H1 (cell line): Measurements from ENCODE around the gene COBLL1. TPM values are rescaled to one million over a fixed set of nuclear protein-coding genes. Genes with fewer than 3 reads are reported as not detected.

Experiments used
- CTCF ChIA-PET: fragments of 300-600 bp; sonication (Branson Sonifier 250); formaldehyde crosslinking; loops from one replicate; lab custom pipeline; 2021; ENCODE audit not compliant: partially characterized antibody; lab: Charles Lee
- POLR2A ChIA-PET: fragments of 300-600 bp; sonication (Branson Sonifier 250); formaldehyde crosslinking; loops from one replicate; lab custom pipeline; 2021; ENCODE audit warnings: inconsistent platforms; ENCODE audit not compliant: partially characterized antibody; lab: Charles Lee
- DNase-seq, 2 experiments: peaks; one replicate each; pipeline versions ENCODE4 v3.0.0 to v3.0.0-alpha.2; 2010 to 2022; ENCODE audit warnings: low spot score in 2 of 2, low read depth in 1 of 2, mixed read lengths in 1 of 2
- FAIRE-seq: peaks from 2 replicates; lab custom pipeline; 2011; peaks lifted over from hg19 to GRCh38; lab: Jason Lieb, UNC
- H2AFZ ChIP-seq: 2 replicates; pipeline ENCODE4 v1.8.1; 2012; ENCODE audit warnings: low read length, inconsistent platforms
- H2AK5ac ChIP-seq: 2 replicates; pipeline ENCODE4 v1.6.1; 2013; ENCODE audit warnings: low read depth, low read length
- H2BK120ac ChIP-seq: replicated peaks from 2 replicates; pipeline ENCODE3; 2013; ENCODE audit warnings: low read depth, low read length, inconsistent platforms
- H2BK12ac ChIP-seq: 2 replicates; pipeline ENCODE4 v1.6.1; 2013; ENCODE audit warnings: low read depth, low read length
- H2BK15ac ChIP-seq: 2 replicates; pipeline ENCODE4 v1.6.1; 2013; ENCODE audit warnings: low read length
- H2BK20ac ChIP-seq: 2 replicates; pipeline ENCODE4 v1.6.1; 2013; ENCODE audit warnings: low read length
- H2BK5ac ChIP-seq: 2 replicates; pipeline ENCODE4 v1.6.1; 2013; ENCODE audit warnings: low read depth, low read length
- H3K14ac ChIP-seq: 2 replicates; pipeline ENCODE4 v1.6.1; 2013; ENCODE audit warnings: inconsistent platforms; ENCODE audit not compliant: insufficient read length
- H3K18ac ChIP-seq: 2 replicates; pipeline ENCODE4 v1.6.1; 2013; ENCODE audit warnings: low read length; ENCODE audit errors: extremely low read depth
- H3K23ac ChIP-seq: 2 replicates; pipeline ENCODE4 v1.6.1; 2013; ENCODE audit warnings: inconsistent platforms; ENCODE audit not compliant: insufficient read length
- H3K23me2 ChIP-seq: 2 replicates; pipeline ENCODE4 v1.6.1; 2013; ENCODE audit warnings: low read depth, low read length
- H3K27ac ChIP-seq: 2 replicates; pipeline ENCODE4 v1.6.1; 2011; ENCODE audit warnings: low read depth, low read length, inconsistent platforms
- H3K27me3 ChIP-seq, 4 experiments: replicated peaks in 1 of 4; 1 replicate in 1 of 4; 2 replicates in 3 of 4; pipeline versions ENCODE4 v1.6.1 to v1.8.1; 2011 to 2013; ENCODE audit warnings: low read length in 3 of 4, mild to moderate bottlenecking in 3 of 4, inconsistent platforms in 2 of 4, mixed read lengths in 2 of 4, moderate library complexity in 1 of 4; ENCODE audit not compliant: control insufficient read depth in 3 of 4, insufficient read depth in 3 of 4; ENCODE audit errors: extremely low read depth in 1 of 4
- H3K36me3 ChIP-seq, 4 experiments: 2 replicates each; pipeline versions ENCODE4 v1.6.1 to v1.8.1; 2011 to 2013; ENCODE audit warnings: mild to moderate bottlenecking in 4 of 4, low read length in 3 of 4, moderate library complexity in 2 of 4, control low read depth in 1 of 4, inconsistent platforms in 1 of 4; ENCODE audit not compliant: insufficient read depth in 4 of 4, control insufficient read depth in 2 of 4
- H3K4ac ChIP-seq: replicated peaks from 2 replicates; pipeline ENCODE3; 2013; ENCODE audit warnings: low read length, low read depth, mixed read lengths, inconsistent platforms; ENCODE audit not compliant: insufficient read length
- H3K4me1 ChIP-seq, 4 experiments: replicated peaks in 1 of 4; 1 replicate in 1 of 4; 2 replicates in 3 of 4; pipeline versions ENCODE4 v1.6.1 to v1.8.1; 2011 to 2013; ENCODE audit warnings: low read length in 3 of 4, inconsistent platforms in 2 of 4, mixed read lengths in 1 of 4; ENCODE audit not compliant: insufficient read depth in 4 of 4, control insufficient read depth in 3 of 4
- H3K4me2 ChIP-seq, 2 experiments: 2 replicates each; pipeline versions ENCODE4 v1.6.1 to v1.8.1; 2011 to 2013; ENCODE audit warnings: low read depth in 2 of 2, low read length in 2 of 2, control low read depth in 1 of 2, inconsistent platforms in 1 of 2, mild to moderate bottlenecking in 1 of 2; ENCODE audit not compliant: insufficient read depth in 1 of 2
- H3K4me3 ChIP-seq, 4 experiments: fragments of 200-600, 300-600 bp in 1 of 4; sonication (generic), shearing (Covaris generic), sonication (Bioruptor Twin) in 1 of 4; 2 replicates each; pipeline versions ENCODE4 v1.5.1 to v1.8.1; 2011 to 2016; ENCODE audit warnings: low read length in 4 of 4, low read depth in 3 of 4, control low read depth in 2 of 4, inconsistent platforms in 2 of 4, mild to moderate bottlenecking in 2 of 4, mixed read lengths in 1 of 4, moderate library complexity in 1 of 4; ENCODE audit not compliant: insufficient read depth in 2 of 4; ENCODE audit errors: extremely low read depth in 1 of 4
- H3K56ac ChIP-seq: replicated peaks from 2 replicates; pipeline ENCODE3; 2013; ENCODE audit warnings: low read depth, mild to moderate bottlenecking, mixed read lengths, low read length, inconsistent platforms; ENCODE audit not compliant: insufficient read length
- H3K79me1 ChIP-seq: 2 replicates; pipeline ENCODE4 v1.6.1; 2013; ENCODE audit warnings: low read depth, low read length, control low read depth
- H3K79me2 ChIP-seq, 2 experiments: 2 replicates each; pipeline versions ENCODE4 v1.6.1 to v1.8.1; 2012 to 2013; ENCODE audit warnings: low read length in 2 of 2, mild to moderate bottlenecking in 2 of 2, inconsistent platforms in 1 of 2; ENCODE audit not compliant: insufficient read depth in 2 of 2, control insufficient read depth in 1 of 2
- H3K9ac ChIP-seq, 4 experiments: replicated peaks in 1 of 4; 1 replicate in 1 of 4; 2 replicates in 3 of 4; pipeline versions ENCODE4 v1.6.1 to v1.8.1; 2011 to 2013; ENCODE audit warnings: low read depth in 3 of 4, low read length in 3 of 4, control low read depth in 2 of 4, mild to moderate bottlenecking in 2 of 4, moderate library complexity in 2 of 4, inconsistent platforms in 1 of 4; ENCODE audit errors: extremely low read depth in 1 of 4
- H3K9me3 ChIP-seq, 2 experiments: 2 replicates each; pipeline versions ENCODE4 v1.6.1 to v1.8.1; 2012 to 2013; ENCODE audit warnings: mild to moderate bottlenecking in 2 of 2, moderate library complexity in 2 of 2, control low read depth in 1 of 2, inconsistent platforms in 1 of 2, low read depth in 1 of 2, low read length in 1 of 2, mixed read lengths in 1 of 2; ENCODE audit not compliant: insufficient read depth in 2 of 2
- H4K20me1 ChIP-seq, 2 experiments: replicated peaks in 1 of 2; 2 replicates each; pipeline versions ENCODE3 to v1.8.1; 2011 to 2013; ENCODE audit warnings: inconsistent platforms in 2 of 2, low read length in 2 of 2, mild to moderate bottlenecking in 1 of 2; ENCODE audit not compliant: insufficient read depth in 2 of 2, control insufficient read depth in 1 of 2
- H4K5ac ChIP-seq: 2 replicates; pipeline ENCODE4 v1.6.1; 2013; ENCODE audit warnings: low read length, low read depth, mixed read lengths, inconsistent platforms; ENCODE audit not compliant: insufficient read length
- H4K8ac ChIP-seq: 2 replicates; pipeline ENCODE4 v1.8.0; 2013; ENCODE audit warnings: mild to moderate bottlenecking, moderate library complexity, low read length, inconsistent platforms; ENCODE audit not compliant: insufficient read depth; ENCODE audit errors: extremely low read depth
- H4K91ac ChIP-seq: replicated peaks from 2 replicates; pipeline ENCODE3; 2013; ENCODE audit warnings: low read length, mixed read lengths, inconsistent platforms; ENCODE audit not compliant: insufficient read length
- HDAC2 ChIP-seq, 2 experiments: fragments of 300-600 bp in 1 of 2; sonication (generic) in 1 of 2; IDR thresholded peaks; 2 replicates each; pipeline ENCODE4 v1.6.1; 2011 to 2012; ENCODE audit warnings: low read depth in 2 of 2, low read length in 2 of 2, mild to moderate bottlenecking in 2 of 2, moderate library complexity in 2 of 2, borderline replicate concordance in 1 of 2, inconsistent platforms in 1 of 2
- HDAC6 ChIP-seq: IDR thresholded peaks from one replicate; pipeline ENCODE4 v1.7.1; 2012; ENCODE audit warnings: low read depth, mild to moderate bottlenecking, inconsistent platforms, low read length, moderate library complexity
- YY1 ChIP-seq: IDR thresholded peaks from 2 replicates; pipeline ENCODE4 v1.6.1; 2011; ENCODE audit warnings: low read depth, mild to moderate bottlenecking, low read length
- WGBS, 2 experiments: shearing (Covaris generic) in 1 of 2; methylation state at CpG; one replicate each; pipeline versions ENCODE4 v1.1.6 to v1.1.7; 2013 to 2015; ENCODE audit warnings: low lambda C conversion rate in 2 of 2, mixed read lengths in 2 of 2, inconsistent platforms in 1 of 2, low coverage in 1 of 2, missing lambda C conversion rate in 1 of 2; ENCODE audit not compliant: insufficient replicate concordance in 2 of 2, insufficient coverage in 1 of 2, insufficient read length in 1 of 2; ENCODE audit errors: extremely low coverage in 1 of 2, missing lambda C conversion rate in 1 of 2; 5-methylcytosine and 5-hydroxymethylcytosine counted together
- polyA plus RNA-seq, 7 experiments: library from polyadenylated mRNA; depleted of rRNA in 3 of 7; stranded (reverse) in 5 of 7; unstranded in 2 of 7; fragments of >200 nt in 5 of 7; fragments of 200-250 nt in 2 of 7; gene quantifications; 1 replicate in 5 of 7; 2 replicates in 1 of 7; 4 replicates in 1 of 7; pipeline versions ENCODE4 v1.2.1 to v1.2.3, GENCODE V29; 2011 to 2013; ENCODE audit warnings: missing spikeins in 2 of 7, mixed read lengths in 2 of 7
- total RNA-seq: library from RNA; stranded (reverse); fragmentation: NEBNext Ultra II Directional; extraction: Animal tissue kit (Norgen Biotek cat#: 25700); gene quantifications from 2 replicates; pipeline ENCODE4 v1.2.1, GENCODE V29; 2021

The COBLL1 gene
- total and polyA plus RNA-seq, 2 of the 8 experiments (the other 6 are each of a cell fraction or from before 2014, with no cell fraction given) = 2.2 to 6.2 TPM

DNA sequence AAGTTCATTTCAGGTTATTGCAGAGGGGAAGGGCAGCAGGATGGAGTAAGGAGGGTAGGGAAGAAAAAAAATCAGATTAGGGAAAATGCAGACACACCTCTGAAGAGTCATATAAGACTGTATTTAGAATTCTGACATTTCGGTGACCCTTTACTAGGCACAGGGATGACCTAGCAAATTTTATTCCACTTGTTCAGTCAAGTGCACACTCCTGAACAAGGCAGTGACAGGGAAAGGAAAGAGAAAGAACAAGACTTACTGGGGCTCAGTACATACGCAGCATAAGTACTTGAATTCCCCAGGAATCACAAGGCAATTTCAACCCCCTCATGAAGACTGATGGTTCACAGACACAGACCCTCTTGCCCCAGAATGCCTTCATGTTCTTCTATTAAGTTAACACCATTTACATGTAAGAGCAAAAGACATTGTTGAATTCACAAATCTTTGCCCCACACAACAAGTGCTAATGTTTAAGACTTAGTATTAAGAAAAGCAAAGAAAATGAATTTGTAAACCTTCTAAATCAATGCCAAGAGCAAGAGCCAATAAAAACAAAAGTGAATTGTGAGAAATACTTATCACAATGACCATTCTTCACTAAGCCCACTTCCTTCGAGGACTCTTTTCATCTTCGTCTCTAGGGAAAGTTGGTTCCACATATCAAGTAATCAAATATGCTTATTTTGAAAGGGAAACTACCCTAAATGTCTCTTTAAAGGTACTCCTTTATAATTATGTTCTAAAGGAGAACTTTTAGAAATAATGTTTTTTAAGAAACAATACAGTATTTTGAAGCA, 47.0 kb downstream of the COBLL1 start:
- ChIA-PET CTCF (no interaction called here), POLR2A (no interaction called here)
- H2BK5ac ChIP-seq = no peak overlapping the region
- no peak overlapping the region for H3K23ac ChIP-seq
- no peak overlapping the region for H3K56ac ChIP-seq
- H3K14ac ChIP-seq = no peak overlapping the region
- no peak overlapping the region for H2BK12ac ChIP-seq
- no peaks in the 10 kb centered on the region for H3K4me1 ChIP-seq
- no peaks in the 10 kb centered on the region for H3K79me2 ChIP-seq
- no peak overlapping the region for H4K5ac ChIP-seq
- 91% methylated on average over 4 of the region's 4 CpGs; no CpG with 5 or more reads in 1 of the 2 experiments for WGBS, 2 experiments
- no peak overlapping the region for H4K8ac ChIP-seq
- H3K18ac ChIP-seq = no peak overlapping the region
- no peak overlapping the region for H2AK5ac ChIP-seq
- H2BK15ac ChIP-seq = 0 out of 2 replicates have a peak overlapping the region, but pooled peaks have one; percentile 54
- H2BK20ac ChIP-seq = no peak overlapping the region
- no peak overlapping the region for H3K9ac ChIP-seq
- no peaks in the 10 kb centered on the region for H3K9me3 ChIP-seq
- H2AFZ ChIP-seq = no peak overlapping the region
- FAIRE-seq (no peak), DNase-seq (no peak)
- H4K91ac ChIP-seq = no peak overlapping the region
- H3K4me2 ChIP-seq = no peak overlapping the region
- no peaks in the 10 kb centered on the region for H3K36me3 ChIP-seq
- no peak overlapping the region for H3K4ac ChIP-seq
- H3K23me2 ChIP-seq = no peaks in the 10 kb centered on the region
- no peak overlapping the region for H3K27ac ChIP-seq
- H2BK120ac ChIP-seq = no peak overlapping the region
- H4K20me1 ChIP-seq = no peaks in the 10 kb centered on the region
- H3K4me3 ChIP-seq = no peak overlapping the region
- H3K27me3 ChIP-seq = no peaks in the 10 kb centered on the region
- H3K79me1 ChIP-seq = no peaks in the 10 kb centered on the region
- TF ChIP-seq YY1 = no peak
- no peak for TF ChIP-seq HDAC6
- no peak for TF ChIP-seq HDAC2 (IDR thresholded peaks at IDR 0.05; ENCODE audit: borderline replicate concordance in 1 of 2, low read depth in 2 of 2, low read length in 2 of 2)
